ENCODE data around the gene RELB. TPM values are rescaled to one million over a fixed set of nuclear protein-coding genes. Genes with fewer than 3 reads are reported as not detected.

Gene RELB
- total and polyA plus RNA-seq, 9 of the 15 experiments (the other 6 are each of a cell fraction or from before 2014, with no cell fraction given): 0.15 to 1.1 (median 0.28) TPM; not detected in 2

DNA sequence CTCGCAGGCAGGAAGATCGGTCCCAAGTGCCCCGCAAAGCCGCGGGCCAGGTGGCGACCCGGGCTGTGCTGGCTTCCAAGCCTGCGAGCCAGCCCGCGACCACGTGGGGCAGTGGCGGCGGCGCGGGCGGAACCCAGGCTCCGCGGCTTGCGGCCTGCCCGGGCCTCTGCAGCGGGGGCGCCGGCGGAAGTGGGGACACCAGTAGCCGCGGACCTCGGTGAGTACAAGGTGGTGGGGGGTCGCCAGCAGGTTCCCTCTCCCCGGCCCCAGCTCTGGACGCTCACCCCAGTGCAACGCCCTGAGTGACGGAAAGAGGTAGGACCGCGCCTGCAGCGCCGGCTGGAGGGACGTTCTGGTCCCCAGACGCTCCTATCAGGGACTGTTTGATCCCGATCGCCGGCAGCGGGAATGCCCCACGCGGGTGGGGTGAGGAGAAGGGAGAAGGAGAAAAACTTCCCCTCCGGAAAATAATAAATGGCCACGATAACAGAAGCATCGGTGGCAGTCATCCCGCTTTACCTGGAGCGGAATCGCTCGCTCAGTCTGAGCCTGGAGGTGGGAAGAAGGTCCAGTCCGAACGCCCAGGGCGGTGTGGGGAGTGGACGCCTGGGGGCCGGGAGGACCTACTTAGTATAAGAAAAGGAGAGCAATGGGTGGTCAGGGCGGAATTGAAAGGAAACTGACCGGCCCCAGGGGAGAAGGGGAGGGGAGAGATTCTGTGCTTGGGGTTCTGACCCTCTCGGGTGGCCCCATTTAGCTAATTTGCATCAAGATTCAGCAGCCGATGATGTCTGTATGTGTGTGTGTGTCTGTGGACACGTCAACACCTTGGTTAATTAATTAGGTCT is 78.0 kb downstream of the RELB start, which contains the start of gene GEMIN7 (continued):
- TF ChIP-seq, protein P1, sequence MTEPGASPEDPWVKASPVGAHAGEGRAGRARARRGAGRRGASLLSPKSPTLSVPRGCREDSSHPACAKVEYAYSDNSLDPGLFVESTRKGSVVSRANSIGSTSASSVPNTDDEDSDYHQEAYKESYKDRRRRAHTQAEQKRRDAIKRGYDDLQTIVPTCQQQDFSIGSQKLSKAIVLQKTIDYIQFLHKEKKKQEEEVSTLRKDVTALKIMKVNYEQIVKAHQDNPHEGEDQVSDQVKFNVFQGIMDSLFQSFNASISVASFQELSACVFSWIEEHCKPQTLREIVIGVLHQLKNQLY (CRISPR knock-in tag; conservative IDR thresholded peaks at IDR 0.05): no peak
- TF ChIP-seq, protein P2, sequence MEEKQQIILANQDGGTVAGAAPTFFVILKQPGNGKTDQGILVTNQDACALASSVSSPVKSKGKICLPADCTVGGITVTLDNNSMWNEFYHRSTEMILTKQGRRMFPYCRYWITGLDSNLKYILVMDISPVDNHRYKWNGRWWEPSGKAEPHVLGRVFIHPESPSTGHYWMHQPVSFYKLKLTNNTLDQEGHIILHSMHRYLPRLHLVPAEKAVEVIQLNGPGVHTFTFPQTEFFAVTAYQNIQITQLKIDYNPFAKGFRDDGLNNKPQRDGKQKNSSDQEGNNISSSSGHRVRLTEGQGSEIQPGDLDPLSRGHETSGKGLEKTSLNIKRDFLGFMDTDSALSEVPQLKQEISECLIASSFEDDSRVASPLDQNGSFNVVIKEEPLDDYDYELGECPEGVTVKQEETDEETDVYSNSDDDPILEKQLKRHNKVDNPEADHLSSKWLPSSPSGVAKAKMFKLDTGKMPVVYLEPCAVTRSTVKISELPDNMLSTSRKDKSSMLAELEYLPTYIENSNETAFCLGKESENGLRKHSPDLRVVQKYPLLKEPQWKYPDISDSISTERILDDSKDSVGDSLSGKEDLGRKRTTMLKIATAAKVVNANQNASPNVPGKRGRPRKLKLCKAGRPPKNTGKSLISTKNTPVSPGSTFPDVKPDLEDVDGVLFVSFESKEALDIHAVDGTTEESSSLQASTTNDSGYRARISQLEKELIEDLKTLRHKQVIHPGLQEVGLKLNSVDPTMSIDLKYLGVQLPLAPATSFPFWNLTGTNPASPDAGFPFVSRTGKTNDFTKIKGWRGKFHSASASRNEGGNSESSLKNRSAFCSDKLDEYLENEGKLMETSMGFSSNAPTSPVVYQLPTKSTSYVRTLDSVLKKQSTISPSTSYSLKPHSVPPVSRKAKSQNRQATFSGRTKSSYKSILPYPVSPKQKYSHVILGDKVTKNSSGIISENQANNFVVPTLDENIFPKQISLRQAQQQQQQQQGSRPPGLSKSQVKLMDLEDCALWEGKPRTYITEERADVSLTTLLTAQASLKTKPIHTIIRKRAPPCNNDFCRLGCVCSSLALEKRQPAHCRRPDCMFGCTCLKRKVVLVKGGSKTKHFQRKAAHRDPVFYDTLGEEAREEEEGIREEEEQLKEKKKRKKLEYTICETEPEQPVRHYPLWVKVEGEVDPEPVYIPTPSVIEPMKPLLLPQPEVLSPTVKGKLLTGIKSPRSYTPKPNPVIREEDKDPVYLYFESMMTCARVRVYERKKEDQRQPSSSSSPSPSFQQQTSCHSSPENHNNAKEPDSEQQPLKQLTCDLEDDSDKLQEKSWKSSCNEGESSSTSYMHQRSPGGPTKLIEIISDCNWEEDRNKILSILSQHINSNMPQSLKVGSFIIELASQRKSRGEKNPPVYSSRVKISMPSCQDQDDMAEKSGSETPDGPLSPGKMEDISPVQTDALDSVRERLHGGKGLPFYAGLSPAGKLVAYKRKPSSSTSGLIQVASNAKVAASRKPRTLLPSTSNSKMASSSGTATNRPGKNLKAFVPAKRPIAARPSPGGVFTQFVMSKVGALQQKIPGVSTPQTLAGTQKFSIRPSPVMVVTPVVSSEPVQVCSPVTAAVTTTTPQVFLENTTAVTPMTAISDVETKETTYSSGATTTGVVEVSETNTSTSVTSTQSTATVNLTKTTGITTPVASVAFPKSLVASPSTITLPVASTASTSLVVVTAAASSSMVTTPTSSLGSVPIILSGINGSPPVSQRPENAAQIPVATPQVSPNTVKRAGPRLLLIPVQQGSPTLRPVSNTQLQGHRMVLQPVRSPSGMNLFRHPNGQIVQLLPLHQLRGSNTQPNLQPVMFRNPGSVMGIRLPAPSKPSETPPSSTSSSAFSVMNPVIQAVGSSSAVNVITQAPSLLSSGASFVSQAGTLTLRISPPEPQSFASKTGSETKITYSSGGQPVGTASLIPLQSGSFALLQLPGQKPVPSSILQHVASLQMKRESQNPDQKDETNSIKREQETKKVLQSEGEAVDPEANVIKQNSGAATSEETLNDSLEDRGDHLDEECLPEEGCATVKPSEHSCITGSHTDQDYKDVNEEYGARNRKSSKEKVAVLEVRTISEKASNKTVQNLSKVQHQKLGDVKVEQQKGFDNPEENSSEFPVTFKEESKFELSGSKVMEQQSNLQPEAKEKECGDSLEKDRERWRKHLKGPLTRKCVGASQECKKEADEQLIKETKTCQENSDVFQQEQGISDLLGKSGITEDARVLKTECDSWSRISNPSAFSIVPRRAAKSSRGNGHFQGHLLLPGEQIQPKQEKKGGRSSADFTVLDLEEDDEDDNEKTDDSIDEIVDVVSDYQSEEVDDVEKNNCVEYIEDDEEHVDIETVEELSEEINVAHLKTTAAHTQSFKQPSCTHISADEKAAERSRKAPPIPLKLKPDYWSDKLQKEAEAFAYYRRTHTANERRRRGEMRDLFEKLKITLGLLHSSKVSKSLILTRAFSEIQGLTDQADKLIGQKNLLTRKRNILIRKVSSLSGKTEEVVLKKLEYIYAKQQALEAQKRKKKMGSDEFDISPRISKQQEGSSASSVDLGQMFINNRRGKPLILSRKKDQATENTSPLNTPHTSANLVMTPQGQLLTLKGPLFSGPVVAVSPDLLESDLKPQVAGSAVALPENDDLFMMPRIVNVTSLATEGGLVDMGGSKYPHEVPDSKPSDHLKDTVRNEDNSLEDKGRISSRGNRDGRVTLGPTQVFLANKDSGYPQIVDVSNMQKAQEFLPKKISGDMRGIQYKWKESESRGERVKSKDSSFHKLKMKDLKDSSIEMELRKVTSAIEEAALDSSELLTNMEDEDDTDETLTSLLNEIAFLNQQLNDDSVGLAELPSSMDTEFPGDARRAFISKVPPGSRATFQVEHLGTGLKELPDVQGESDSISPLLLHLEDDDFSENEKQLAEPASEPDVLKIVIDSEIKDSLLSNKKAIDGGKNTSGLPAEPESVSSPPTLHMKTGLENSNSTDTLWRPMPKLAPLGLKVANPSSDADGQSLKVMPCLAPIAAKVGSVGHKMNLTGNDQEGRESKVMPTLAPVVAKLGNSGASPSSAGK (IDR thresholded peaks at IDR 0.05): peak; percentile 74
- TF ChIP-seq ILF3 (IDR thresholded peaks at IDR 0.05; ENCODE audit: borderline replicate concordance) (peak; percentile 87; the same call in 1 of the 2 replicates), PTRF (tag; IDR thresholded peaks at IDR 0.05) (no peak), SMAD1 (IDR thresholded peaks at IDR 0.05; ENCODE audit: low read depth, low read length, partially characterized antibody) (no peak), FOXJ3 (CRISPR knock-in tag; IDR thresholded peaks at IDR 0.05) (no peak), ZNF121 (CRISPR knock-in tag; conservative IDR thresholded peaks at IDR 0.05) (no peak), ZNF76 (CRISPR knock-in tag; IDR thresholded peaks at IDR 0.05; ENCODE audit: borderline replicate concordance) (no peak), MCM2 (IDR thresholded peaks at IDR 0.05; ENCODE audit: low read depth) (no peak), CBX3 (IDR thresholded peaks at IDR 0.05; ENCODE audit: borderline replicate concordance in 1 of 2, low read length in 2 of 2) (no peak), CBX1 (IDR thresholded peaks at IDR 0.05; ENCODE audit: low read depth) (peak; percentile 63; the same call in 1 of the 2 replicates), SREBF1 (IDR thresholded peaks at IDR 0.05; ENCODE audit: borderline replicate concordance, low read depth, low read length) (no peak; the same call in 1 of the 2 replicates), SP1 (CRISPR knock-in tag; IDR thresholded peaks at IDR 0.05) (peak; percentile 77), SUPT5H (IDR thresholded peaks at IDR 0.05) (peak; percentile 77)
- TF ChIP-seq, protein P3, sequence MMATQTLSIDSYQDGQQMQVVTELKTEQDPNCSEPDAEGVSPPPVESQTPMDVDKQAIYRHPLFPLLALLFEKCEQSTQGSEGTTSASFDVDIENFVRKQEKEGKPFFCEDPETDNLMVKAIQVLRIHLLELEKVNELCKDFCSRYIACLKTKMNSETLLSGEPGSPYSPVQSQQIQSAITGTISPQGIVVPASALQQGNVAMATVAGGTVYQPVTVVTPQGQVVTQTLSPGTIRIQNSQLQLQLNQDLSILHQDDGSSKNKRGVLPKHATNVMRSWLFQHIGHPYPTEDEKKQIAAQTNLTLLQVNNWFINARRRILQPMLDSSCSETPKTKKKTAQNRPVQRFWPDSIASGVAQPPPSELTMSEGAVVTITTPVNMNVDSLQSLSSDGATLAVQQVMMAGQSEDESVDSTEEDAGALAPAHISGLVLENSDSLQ (IDR thresholded peaks at IDR 0.05): no peak

All from K562 (cell line).